ENCODE measurements around the gene RIBC1.
"Not testable (repeated sequence)": the region's sequence is repeated elsewhere in the genome, so short reads cannot be mapped to it uniquely, and the experiment has no call there.

RIBC1 gene

DNA sequence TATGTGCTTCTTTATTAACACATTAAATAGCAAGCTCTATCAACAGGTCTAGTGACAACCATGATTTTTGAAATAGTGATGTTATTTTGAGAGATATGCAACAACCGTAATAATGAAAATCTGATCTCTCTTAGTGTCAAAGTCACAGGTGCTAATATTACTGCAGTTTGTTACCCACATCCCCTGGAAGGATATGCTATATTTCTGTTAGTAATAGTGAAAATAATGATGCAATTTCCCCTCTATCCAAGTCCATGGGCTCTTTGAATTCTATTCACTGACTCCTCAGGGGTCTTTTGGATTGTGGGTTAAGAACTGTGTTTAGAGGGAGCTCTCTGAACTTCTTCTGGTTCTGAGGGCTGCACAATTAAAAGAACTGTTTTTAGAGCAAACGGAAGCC lies 14.5 kb downstream of the RIBC1 start:
- no peak for DNase-seq

DNA sequence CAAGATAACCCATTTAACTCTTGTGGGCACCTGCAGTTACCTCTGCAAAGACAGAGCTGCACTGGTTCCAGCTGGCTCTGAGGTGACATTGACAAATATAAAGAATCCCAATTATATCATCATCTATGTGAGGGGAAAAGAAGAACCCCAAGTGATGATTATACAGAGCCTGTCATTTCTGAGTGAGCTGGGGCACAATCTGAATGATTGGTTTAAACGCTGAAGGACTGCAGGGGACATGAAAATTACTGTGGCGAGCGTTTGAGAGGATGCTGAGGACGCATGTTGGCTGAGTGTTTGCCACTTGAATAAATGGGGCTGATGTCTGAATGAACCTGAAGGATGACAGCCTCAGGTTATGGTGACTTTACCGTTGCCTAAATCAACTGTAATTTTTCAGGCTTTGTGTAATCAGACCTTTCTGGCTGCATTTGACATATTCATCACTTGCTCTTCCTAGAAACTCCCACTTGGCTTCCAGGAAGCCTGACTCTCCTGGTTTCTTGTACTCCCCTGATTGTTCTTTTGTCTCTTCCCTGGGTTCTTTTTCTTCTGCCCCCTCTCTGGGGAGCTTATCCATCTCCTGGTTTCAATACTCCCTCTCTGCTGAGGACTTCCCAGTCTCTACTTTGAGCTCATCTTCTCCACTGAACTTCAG lies 15.6 kb downstream of the RIBC1 start:
- peak; percentile 30 for DNase-seq

DNA sequence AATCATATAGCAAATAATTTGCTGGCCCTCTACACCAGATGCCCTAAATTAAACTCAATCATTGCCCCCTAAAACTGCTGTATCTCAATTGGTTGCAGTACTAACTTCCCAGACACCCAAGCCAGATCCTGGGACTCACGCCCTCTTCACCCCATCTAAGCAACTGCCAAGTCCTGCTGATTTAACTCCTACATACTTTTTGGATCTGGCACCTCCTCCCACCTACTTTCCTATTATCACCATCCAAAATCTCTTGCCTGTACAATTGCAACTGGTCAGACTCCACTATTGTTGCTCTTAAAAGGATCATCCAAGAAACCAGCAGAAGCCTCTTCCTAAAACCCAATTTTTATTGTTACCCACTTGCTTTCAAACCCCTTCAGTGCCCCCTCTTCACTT lies 16.2 kb downstream of the RIBC1 start:
- no peak for DNase-seq

DNA sequence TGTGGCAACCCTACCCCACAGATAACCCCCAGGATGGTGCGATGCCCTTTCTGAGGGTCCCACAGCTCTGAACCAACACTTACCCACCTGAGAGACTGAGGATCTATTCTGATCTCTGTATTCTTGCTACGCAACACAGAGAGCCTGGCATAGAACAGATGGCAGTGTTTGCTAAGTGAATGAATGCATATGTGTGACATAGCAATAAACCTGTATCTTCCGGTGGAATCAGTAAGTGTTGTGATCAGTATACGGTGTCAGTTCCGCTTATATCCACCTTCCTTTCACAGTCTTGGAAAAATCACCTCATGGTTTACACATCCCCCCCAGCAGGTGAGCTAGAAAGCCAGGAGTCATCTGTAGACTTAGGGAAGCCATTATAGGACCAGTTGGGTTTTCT lies 17.4 kb downstream of the RIBC1 start:
- no peak for DNase-seq

DNA sequence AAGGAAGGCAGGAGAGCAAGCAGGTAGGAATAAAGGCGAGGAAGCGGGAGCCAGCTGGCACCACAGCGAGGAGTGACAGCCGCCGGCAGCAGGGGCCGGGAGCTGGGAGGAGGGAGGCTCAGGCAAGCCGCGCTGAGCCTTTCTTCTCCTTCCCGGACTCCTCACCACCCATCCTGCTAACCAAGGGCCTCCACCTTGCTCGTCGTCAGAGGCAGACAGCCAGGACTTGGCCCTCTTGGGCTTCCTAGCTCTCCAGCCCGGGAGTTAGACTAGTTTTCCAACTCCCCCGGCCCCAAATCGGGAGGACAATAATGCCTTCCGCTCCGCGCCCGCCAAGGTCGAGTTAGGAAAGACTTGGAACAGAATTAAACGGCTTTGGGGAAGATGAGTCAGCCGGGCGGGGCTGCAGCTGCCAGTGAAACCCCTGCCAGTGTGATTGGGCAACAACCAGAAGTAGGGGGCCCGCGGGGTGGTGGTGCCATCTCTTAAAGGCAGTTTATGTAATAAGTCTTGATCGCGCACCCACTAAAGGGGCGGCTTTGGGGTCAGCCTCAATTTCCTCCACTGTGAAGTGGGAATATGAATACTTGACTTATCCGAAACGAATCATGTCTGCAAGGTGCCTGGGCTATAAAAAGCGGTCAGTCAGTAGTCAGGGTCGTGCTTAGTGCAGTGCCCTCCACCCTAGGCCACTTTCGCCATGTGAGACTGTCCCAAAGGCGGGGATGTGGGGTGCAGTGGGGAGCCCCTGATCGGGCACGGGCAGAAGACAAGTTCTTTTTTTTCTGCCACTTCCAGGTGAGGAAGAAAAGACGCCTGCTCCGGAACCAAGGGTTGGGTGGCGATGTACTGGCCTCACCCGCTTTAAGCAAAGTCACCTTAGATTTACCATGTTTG lies 18.2 kb downstream of the RIBC1 start:
- DNase-seq: peak; percentile 29

DNA sequence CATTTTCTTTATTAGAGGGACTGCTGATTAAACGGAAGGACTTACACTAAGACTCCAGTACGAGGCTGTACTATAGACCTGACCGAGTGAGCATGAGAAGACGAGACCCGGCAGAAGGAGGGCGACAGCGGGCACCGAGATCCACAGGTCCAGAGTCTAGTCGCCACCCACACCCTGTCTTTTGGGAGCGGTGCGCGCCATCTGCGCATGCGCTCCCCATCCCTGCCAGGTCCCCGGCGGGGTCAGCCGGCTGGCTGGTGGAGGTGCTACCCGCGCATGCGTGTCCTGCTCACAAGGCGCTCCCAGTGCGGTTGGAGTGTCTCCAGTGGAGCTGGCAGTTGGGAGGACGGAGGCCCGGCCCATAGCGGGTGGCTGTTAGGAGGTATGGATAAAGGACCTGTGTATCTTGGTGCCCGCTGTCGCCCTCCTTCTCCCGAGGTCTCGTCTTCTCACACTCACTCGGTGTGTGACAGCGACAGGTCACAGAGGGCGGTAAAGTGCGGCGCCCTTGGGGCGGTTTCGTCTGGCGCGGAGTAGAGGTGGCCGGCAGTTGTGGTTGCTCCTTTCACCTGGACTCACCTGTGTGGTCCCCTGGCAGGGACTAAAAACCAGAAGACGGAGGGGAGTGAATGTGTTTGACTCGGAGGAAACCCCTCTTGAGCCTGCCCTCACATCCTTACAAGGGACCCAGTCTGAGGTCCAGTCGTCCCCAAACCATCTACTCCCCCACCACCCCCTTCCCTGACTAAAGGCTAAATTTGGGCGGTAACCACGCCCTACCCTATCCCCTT lies 19.1 kb downstream of the RIBC1 start:
- DNase-seq: peak; percentile 63

DNA sequence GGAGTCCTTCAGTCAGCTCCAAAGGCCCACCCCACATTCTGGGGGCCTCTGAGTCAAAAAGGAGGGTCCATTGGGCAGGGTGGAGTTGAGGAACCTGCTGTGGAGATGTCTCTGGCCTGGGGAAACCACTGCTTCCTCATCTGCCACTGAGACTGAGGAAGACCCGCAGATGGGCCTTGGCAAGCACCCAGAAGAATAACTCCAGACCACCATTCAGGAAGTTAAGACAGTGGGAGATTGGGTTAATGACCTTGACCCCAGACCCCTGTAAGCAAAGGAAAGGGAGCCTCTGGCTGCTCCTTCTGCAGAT lies 19.6 kb downstream of the RIBC1 start:
- no peak for DNase-seq

DNA sequence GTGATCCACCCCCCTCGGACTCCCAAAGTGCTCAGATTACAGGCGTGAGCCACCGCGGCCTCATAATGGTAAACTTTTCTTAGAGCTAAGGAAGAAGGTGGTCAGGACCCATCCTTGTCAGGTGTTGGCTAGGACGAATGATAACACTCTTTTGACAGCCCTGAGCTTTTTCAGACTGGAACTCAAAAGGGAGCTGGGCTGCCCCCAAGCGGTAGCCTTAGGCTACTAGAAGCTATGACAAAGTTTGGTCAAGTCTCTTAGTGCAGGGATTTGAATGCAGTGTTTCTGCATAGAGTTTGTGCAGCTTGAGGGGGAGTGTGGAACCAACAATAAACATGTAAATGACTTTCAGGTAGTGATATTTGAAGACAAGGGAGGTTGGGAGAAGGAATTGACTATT lies 23.3 kb downstream of the RIBC1 start:
- DNase-seq: no peak

DNA sequence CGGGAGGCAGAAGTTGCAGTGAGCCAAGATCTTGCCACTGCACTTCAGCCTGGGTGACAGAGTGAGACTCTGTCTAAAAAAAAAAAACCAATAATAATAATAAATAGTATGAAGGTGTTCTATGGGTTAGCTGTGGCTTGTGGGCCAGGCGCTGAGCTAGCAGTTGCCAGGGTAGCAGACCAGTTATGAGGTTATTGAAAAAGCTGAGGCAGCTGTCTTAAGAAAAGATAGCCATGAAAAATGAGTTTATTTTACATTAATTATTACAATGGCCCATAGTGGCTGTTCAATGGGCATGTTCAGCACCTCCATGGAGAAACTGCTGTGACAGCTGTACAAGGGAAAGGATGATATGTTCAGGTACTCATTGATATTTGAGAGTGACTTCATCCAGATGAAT lies 24.8 kb downstream of the RIBC1 start:
- no peak for DNase-seq

DNA sequence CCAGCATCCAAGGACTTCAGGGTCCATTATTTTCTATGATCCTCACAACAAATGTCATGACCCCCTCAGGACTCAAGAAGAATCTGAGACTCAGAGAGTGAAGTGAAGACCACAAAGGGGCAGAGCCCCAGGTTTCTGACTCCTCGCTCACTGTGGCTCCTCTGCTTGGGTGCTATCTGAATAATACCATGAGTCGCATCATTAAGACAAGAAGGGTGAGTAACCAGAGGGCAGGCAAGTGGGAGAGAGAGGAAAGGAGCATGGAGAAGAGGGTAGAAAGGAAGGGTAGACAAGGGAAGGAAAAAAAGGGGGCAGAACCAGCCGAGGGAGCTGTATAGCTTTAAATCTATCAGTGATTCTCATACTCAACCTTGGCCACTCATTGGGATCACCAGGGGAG lies 27.0 kb downstream of the RIBC1 start:
- no peak for DNase-seq

DNA sequence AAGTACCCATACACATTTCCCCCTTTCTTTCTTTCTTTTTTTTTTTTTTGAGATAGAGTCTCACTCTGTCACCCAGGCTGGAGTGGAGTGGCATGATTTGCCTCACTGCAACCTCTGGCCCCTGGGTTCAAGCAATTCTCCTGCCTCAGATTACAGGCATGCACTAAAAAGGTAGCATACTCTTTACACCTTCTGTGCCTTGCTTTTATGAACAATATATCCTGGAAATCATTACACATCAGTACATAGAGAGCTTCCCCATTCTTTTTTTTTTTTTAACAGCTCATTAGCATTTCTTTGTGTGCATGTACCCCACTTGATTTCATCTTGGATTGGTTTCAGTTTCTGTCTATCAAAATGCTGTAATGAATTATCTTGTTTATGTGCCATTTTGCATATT lies 30.1 kb downstream of the RIBC1 start:
- DNase-seq: no peak

DNA sequence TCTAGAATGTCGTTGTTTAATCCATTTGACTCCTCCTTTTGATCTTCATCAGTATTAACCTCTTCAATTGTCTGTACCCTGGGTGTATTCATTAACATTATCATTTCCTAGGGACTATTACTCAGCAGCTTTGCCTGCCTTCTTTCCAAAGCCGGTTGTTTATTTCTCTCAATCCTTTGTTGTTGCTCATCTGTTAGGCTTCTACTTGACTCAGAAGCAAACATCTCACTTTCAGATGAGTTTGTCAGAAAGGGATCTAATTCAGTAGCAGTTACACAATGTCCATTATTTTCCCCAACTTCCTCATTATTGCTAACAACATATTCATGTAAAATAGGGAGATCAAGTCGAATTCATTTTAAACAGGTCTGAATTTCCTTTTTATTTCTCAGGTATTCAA lies 33.6 kb downstream of the RIBC1 start:
- no peak for DNase-seq

DNA sequence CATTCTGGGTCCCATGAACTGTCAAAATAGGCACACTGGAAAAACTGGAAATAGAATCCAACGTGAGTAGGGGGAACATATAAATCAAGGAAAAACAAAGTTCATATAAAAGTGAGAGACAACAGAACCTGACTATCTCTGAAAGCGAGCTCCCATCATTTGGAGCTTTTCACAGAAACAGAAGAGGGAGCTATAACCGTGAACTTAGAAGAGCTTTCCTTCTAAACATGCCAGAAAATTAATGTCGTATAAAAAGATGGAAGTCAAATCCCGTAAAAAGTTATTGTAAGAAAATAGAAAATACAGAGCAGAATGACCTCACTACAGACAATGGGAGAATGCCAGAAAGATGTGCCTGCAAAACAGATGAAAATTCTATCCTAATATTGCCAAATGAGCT lies 35.4 kb downstream of the RIBC1 start:
- DNase-seq: no peak

DNA sequence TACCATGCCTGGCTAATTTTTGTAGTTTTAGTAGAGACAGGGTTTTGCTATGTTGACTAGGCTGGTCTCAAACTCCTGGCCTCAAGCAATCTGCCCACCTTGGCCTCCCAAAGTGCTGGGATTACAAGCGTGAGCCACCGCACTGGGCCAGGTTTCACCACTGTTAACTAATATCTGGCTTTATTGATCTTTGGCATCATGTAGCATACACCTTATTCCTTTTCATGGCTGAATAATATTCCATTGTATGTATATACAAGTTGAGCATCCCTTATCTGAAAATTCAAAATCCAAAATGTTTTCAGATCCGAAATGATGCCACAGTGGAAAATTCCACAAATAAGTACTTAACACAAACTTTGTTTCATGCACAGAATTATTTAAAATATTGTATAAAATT lies 46.0 kb downstream of the RIBC1 start:
- not testable (repeated sequence) for DNase-seq

DNA sequence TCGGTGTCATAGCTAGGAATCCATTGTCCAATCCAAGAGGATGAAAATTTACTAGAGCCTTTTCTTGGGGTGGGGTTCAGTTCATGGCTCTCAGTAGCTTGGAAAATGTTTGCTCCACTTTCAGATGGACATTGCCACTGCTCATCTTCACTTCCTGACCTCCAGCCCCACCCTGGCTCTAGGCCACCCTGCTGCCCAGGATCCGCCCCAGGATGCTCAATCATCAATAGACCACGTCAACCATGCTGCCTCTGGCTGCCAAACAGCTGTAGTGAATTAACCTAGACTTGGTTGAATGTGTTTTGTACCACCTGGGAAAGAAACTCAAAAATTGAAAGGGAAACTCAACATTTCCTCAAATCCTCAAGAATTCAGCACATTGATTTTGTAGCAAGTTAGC lies 48.7 kb downstream of the RIBC1 start:
- no peak for DNase-seq

DNA sequence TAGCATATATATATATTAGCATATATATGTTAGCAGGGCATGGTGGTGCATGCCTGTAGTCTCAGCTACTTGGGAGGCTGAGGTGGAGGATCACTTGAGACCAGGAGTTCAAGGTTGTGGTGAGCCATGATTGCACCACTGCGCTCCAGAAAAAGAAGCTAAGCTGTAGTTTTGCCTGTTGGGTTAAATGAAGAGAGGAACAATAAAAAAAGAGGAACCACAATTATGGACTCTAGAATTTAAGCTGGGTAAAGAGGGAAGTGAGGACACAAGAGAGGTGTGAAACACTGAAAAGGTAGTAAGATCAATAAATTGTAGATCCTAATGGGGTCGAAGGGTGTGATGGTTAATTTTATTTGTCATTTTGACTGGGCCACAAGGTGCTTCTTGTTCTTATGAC lies 52.0 kb downstream of the RIBC1 start:
- DNase-seq: no peak

DNA sequence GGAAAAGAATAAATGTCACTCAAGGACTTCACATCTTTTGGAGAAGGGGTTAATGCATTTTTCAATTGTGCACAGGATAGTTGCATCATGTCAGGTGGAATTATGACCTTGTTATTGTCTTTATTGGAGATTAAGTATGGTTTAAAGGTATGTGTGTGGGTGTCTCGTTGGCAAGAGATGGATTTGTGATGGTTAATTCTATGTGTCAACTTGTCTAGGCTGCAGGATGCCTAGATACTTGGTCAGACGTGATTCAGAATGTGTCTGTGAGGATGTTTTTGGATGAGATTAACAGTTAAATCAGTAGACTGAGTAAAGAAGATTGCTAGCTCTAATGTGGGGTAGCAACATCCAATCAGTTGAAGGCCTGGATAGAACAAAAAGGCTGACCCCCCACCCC lies 53.7 kb downstream of the RIBC1 start:
- no peak for DNase-seq

DNA sequence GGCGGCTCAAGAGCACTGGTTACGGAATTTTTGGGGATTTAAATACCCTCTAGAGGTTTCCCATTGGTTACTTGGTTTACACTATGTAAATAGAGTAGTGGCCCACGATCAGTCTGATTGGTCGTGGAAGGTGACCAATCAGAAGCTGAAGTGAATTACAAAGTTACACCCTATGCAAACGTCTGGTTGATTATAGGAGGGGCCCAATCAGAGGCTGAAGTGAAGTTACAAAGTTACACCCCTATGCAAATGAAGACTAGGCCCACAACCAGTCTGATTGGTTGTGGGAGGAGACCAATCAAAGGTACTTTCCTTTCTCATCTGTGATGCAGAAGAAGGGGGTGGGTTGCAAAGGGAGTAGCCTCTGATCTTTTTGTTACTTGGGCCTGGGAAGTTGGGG lies 56.6 kb downstream of the RIBC1 start:
- no peak for DNase-seq

Measured in DMS79 treated with DMSO at 0.1 percent for 48 hours (cell line).